ENCODE results near the gene AOAH. TPM values are rescaled to one million over a fixed set of nuclear protein-coding genes. Genes with fewer than 3 reads are reported as not detected.

The AOAH gene
- total and polyA plus RNA-seq, 2 of the 4 experiments (the other 2 are of a cell fraction), result not detected

GRCh38 chr7:36591636-36592035 is 132.7 kb downstream of the AOAH start:
- H3K9ac ChIP-seq (ENCODE audit: low read depth, low read length), result no peak overlapping the region
- H3K23ac ChIP-seq (ENCODE audit: low read depth, low read length), result no peak overlapping the region
- no peaks in the 10 kb centered on the region for H3K36me3 ChIP-seq (ENCODE audit: control insufficient read depth, insufficient read depth, low read length)
- H4K8ac ChIP-seq (ENCODE audit: low read depth in 2 of 2, low read length in 2 of 2), result no peak overlapping the region
- no peaks in the 10 kb centered on the region for H3K4me1 ChIP-seq (ENCODE audit: control insufficient read depth, insufficient read depth, low read length)
- no peaks in the 10 kb centered on the region for H3K79me1 ChIP-seq (ENCODE audit: low read depth in 1 of 2, low read length in 2 of 2)
- DNase-seq, result no peak
- dilution Hi-C loops (cut with HindIII; ENCODE audit: low sequenced_read_pairs, unreplicated experiment), result no loop called here
- H3K4me2 ChIP-seq (ENCODE audit: low read depth, low read length), result no peak overlapping the region
- H4K91ac ChIP-seq (ENCODE audit: insufficient read depth, low read depth, low read length), result no peak overlapping the region
- no peak overlapping the region for H2AFZ ChIP-seq (replicated peaks; ENCODE audit: low read length, poor library complexity)
- no peaks in the 10 kb centered on the region for H3K9me3 ChIP-seq (ENCODE audit: control insufficient read depth, insufficient read depth, low read length)
- no peak overlapping the region for H4K5ac ChIP-seq (ENCODE audit: low read depth, low read length)
- no peaks in the 10 kb centered on the region for H3K9me1 ChIP-seq (ENCODE audit: insufficient read depth, low read length)
- no peak overlapping the region for H2BK15ac ChIP-seq (ENCODE audit: low read depth, low read length)
- peaks cover 3% of the 10 kb centered on the region for H3K27me3 ChIP-seq (ENCODE audit: control insufficient read depth, insufficient read depth, low read length)
- no peak overlapping the region for H3K14ac ChIP-seq (replicated peaks; ENCODE audit: low read depth, low read length)
- no CpG with 5 or more reads among the region's 3 CpGs for WGBS, 2 experiments (ENCODE audit: extremely low coverage in 2 of 2, insufficient read length in 1 of 2)
- BruUV-seq (replicated peaks), result no TSS peak
- no peak overlapping the region for H2BK20ac ChIP-seq (ENCODE audit: low read depth, low read length)
- H2BK120ac ChIP-seq (ENCODE audit: low read depth, low read length), result no peak overlapping the region
- no peak overlapping the region for H3K4me3 ChIP-seq (ENCODE audit: insufficient read depth, low read depth, low read length)
- ATAC-seq (ENCODE audit: low read depth), result no peak
- no peak overlapping the region for H2BK5ac ChIP-seq (ENCODE audit: low read depth, low read length, poor library complexity, severe bottlenecking)
- intact Hi-C loops (cut with micrococcal nuclease), result no loop called here
- no peak overlapping the region for H2AK9ac ChIP-seq (replicated peaks; ENCODE audit: low read depth, low read length, poor library complexity)
- no peak overlapping the region for H2AK5ac ChIP-seq (ENCODE audit: low read depth, low read length)
- H3K27ac ChIP-seq (ENCODE audit: insufficient read depth, low read length), result no peak overlapping the region
- no peaks in the 10 kb centered on the region for H4K20me1 ChIP-seq (ENCODE audit: insufficient read depth, low read length)
- TF ChIP-seq CEBPB (IDR thresholded peaks at IDR 0.05; ENCODE audit: low read depth, low read length), result no peak
- no peak for TF ChIP-seq RFX5 (IDR thresholded peaks at IDR 0.05; ENCODE audit: low read depth, low read length)
- TF ChIP-seq USF2 (IDR thresholded peaks at IDR 0.05; ENCODE audit: low read depth, low read length), result no peak
- no peak for TF ChIP-seq ELK1 (IDR thresholded peaks at IDR 0.05; ENCODE audit: borderline replicate concordance, low read depth, low read length)
- no peak for TF ChIP-seq MXI1 (IDR thresholded peaks at IDR 0.05; ENCODE audit: borderline replicate concordance, low read depth, low read length)
- TF ChIP-seq CTCF (conservative IDR thresholded peaks at IDR 0.05; ENCODE audit: low read depth, low read length), result no peak
- CTCF ChIA-PET, result no interaction called here
- no peak overlapping the region for H3K18ac ChIP-seq (ENCODE audit: low read depth, low read length)
- POLR2A ChIA-PET (ENCODE audit: unreplicated experiment), result no interaction called here
- no peak overlapping the region for H3K4ac ChIP-seq (ENCODE audit: low read depth, low read length)
- no peak overlapping the region for H3K56ac ChIP-seq (ENCODE audit: extremely low read depth, insufficient read depth, low read length)
- in situ Hi-C loops (cut with MboI; ENCODE audit: low sequenced_read_pairs), result no loop called here

Data from IMR-90 (cell line).